PC-9 (cell line): Measurements from ENCODE around the gene TIMM29. TPM values are rescaled to one million over a fixed set of nuclear protein-coding genes. Genes with fewer than 3 reads are reported as not detected.

ENCODE experiments used
- BruUV-seq: library from RNA; stranded (reverse); fragments of 400-500 nt; replicated peaks from 2 replicates; lab custom pipeline; 2021; lab: Mats Ljungman, UMichigan
- CTCF ChIA-PET: fragments of 300-600 bp; sonication (Branson Sonifier 250); formaldehyde crosslinking; loops from one replicate; lab custom pipeline; 2022; ENCODE audit warnings: antibody characterized with exemption; lab: Charles Lee
- POLR2A ChIA-PET: fragments of 300-600 bp; sonication (Branson Sonifier 250); formaldehyde crosslinking; loops from one replicate; lab custom pipeline; 2022; ENCODE audit warnings: antibody characterized with exemption; ENCODE audit not compliant: unreplicated experiment; lab: Charles Lee
- DNase-seq, 2 experiments: peaks; one replicate each; pipeline versions ENCODE4 v3.0.0 to v3.0.0-alpha.2; 2015 to 2022; ENCODE audit warnings: mixed read lengths in 1 of 2
- H2AFZ ChIP-seq: fragments of 200-600 bp; sonication (generic); 2 replicates; pipeline ENCODE4 v1.8.1; 2017; ENCODE audit warnings: antibody characterized with exemption
- H3F3A ChIP-seq: fragments of 200-600 bp; sonication (generic); 2 replicates; pipeline ENCODE4 v1.8.1; 2017; ENCODE audit warnings: antibody characterized with exemption, mild to moderate bottlenecking, low read depth; ENCODE audit not compliant: insufficient read depth
- H3K27ac ChIP-seq: fragments of 200-600 bp; sonication (generic); 2 replicates; pipeline ENCODE4 v1.6.1; 2016; ENCODE audit warnings: mixed run types
- H3K27me3 ChIP-seq: fragments of 200-600 bp; sonication (generic); 2 replicates; pipeline ENCODE4 v1.6.1; 2016; ENCODE audit warnings: low read depth, mixed run types; ENCODE audit not compliant: insufficient read depth
- H3K36me3 ChIP-seq: fragments of 200-600 bp; sonication (generic); 2 replicates; pipeline ENCODE4 v1.6.1; 2016; ENCODE audit warnings: low read depth, mixed run types
- H3K4me1 ChIP-seq: fragments of 200-600 bp; sonication (generic); replicated peaks from 2 replicates; pipeline ENCODE4 v1.6.1; 2016; ENCODE audit warnings: mixed run types; ENCODE audit not compliant: insufficient read depth
- H3K4me2 ChIP-seq: fragments of 200-600 bp; sonication (generic); 2 replicates; pipeline ENCODE4 v1.6.1; 2017; ENCODE audit warnings: mixed run types
- H3K4me3 ChIP-seq: fragments of 200-600 bp; sonication (generic); 2 replicates; pipeline ENCODE4 v1.6.1; 2016; ENCODE audit warnings: mixed run types
- H3K79me2 ChIP-seq: fragments of 200-600 bp; sonication (generic); 2 replicates; pipeline ENCODE4 v1.6.1; 2017; ENCODE audit warnings: low read depth, mixed run types
- H3K9me2 ChIP-seq: fragments of 200-600 bp; sonication (generic); 2 replicates; pipeline ENCODE4 v1.8.1; 2017; ENCODE audit warnings: mild to moderate bottlenecking; ENCODE audit not compliant: insufficient read depth
- H3K9me3 ChIP-seq: fragments of 200-600 bp; sonication (generic); 2 replicates; pipeline ENCODE4 v1.8.1; 2016; ENCODE audit warnings: low read depth; ENCODE audit not compliant: insufficient read depth
- H4K20me1 ChIP-seq: fragments of 200-600 bp; sonication (generic); 2 replicates; pipeline ENCODE4 v1.8.1; 2017; ENCODE audit not compliant: insufficient read depth
- CTCF ChIP-seq: fragments of 200-600 bp; sonication (generic); conservative IDR thresholded peaks from 2 replicates; pipeline ENCODE4 v1.6.1; 2017; ENCODE audit warnings: mixed run types, antibody characterized with exemption, mild to moderate bottlenecking, moderate library complexity
- EZH2 ChIP-seq: fragments of 200-600 bp; sonication (generic); IDR thresholded peaks from 2 replicates; pipeline ENCODE4 v1.8.0; 2017; ENCODE audit warnings: antibody characterized with exemption, low read depth
- intact Hi-C: fragments of 100-400 bp; cut with micrococcal nuclease; formaldehyde crosslinking; loops from one replicate; pipeline ENCODE4 v1.10.0; 2022; ENCODE audit not compliant: unreplicated experiment
- total RNA-seq: library from RNA; stranded (reverse); gene quantifications from 2 replicates; pipeline ENCODE4 v1.2.3, GENCODE V29; 2021

The TIMM29 gene
- total RNA-seq, 1 experiment from 2014 or later, result 22.4 TPM

GRCh38 chr19:10888421-10888866, 40.2 kb upstream of the TIMM29 start:
- Histone ChIP-seq H3K9me2 (no peaks in the 10 kb centered on the region), H3K4me2 (no peak overlapping the region), H3K36me3 (no peaks in the 10 kb centered on the region), H4K20me1 (peaks cover 18% of the 10 kb centered on the region), H3K9me3 (no peaks in the 10 kb centered on the region), H3K27ac (no peak overlapping the region), H3F3A (peaks cover 21% of the 10 kb centered on the region), H2AFZ (no peak overlapping the region), H3K4me1 (0 out of 2 replicates have a peak, but pooled peaks cover 6% of the 10 kb centered on the region), H3K79me2 (peaks cover 61% of the 10 kb centered on the region), H3K4me3 (no peak overlapping the region), H3K27me3 (no peaks in the 10 kb centered on the region)
- BruUV-seq, result no TSS peak
- TF ChIP-seq CTCF (no peak), EZH2 (no peak)
- no peak for DNase-seq
- POLR2A ChIA-PET, result no interaction called here
- CTCF ChIA-PET, result interaction anchor here (0.6 to 0.8 kb wide), 2 partner anchors 23 to 69 kb away, joined by 3 read pairs; no protein-coding TSS in a partner anchor
- intact Hi-C loops, result no loop called here

- H3K4me3 ChIP-seq, result no peak overlapping the region
- BruUV-seq, result no TSS peak
- no peaks in the 10 kb centered on the region for H3K4me1 ChIP-seq
- no peak overlapping the region for H2AFZ ChIP-seq
- peaks cover 64% of the 10 kb centered on the region for H3K79me2 ChIP-seq
- H4K20me1 ChIP-seq, result peaks cover 21% of the 10 kb centered on the region
- intact Hi-C loops, result no loop called here
- ChIA-PET CTCF (interaction anchor here (0.6 kb wide), 1 partner anchor 35 kb away, joined by 4 read pairs; no protein-coding TSS in a partner anchor), POLR2A (no interaction called here)
- H3K36me3 ChIP-seq, result no peaks in the 10 kb centered on the region
- no peak for DNase-seq
- no peak for TF ChIP-seq CTCF
- no peak for TF ChIP-seq EZH2
- H3K27ac ChIP-seq, result no peak overlapping the region
- H3K9me3 ChIP-seq, result no peaks in the 10 kb centered on the region
- no peak overlapping the region for H3K4me2 ChIP-seq
- H3K9me2 ChIP-seq, result no peaks in the 10 kb centered on the region
- H3F3A ChIP-seq, result peaks cover 12% of the 10 kb centered on the region
- no peaks in the 10 kb centered on the region for H3K27me3 ChIP-seq
These were observed 38.7 kb upstream of the TIMM29 start for GRCh38 chr19:10889880-10890279.

- no peak overlapping the region for H3K4me2 ChIP-seq
- no peaks in the 10 kb centered on the region for H3K9me3 ChIP-seq
- CTCF ChIA-PET, result no interaction called here
- H3K36me3 ChIP-seq, result no peaks in the 10 kb centered on the region
- H3K27me3 ChIP-seq, result no peaks in the 10 kb centered on the region
- peaks cover 64% of the 10 kb centered on the region for H3K79me2 ChIP-seq
- no peak overlapping the region for H3K4me3 ChIP-seq
- H3K27ac ChIP-seq, result no peak overlapping the region
- TF ChIP-seq EZH2 (no peak), CTCF (no peak)
- no peak for DNase-seq
- BruUV-seq, result no TSS peak
- intact Hi-C loops, result no loop called here
- no peaks in the 10 kb centered on the region for H3K9me2 ChIP-seq
- no peak overlapping the region for H2AFZ ChIP-seq
- 0 out of 2 replicates have a peak, but pooled peaks cover 1% of the 10 kb centered on the region for H3K4me1 ChIP-seq
- peaks cover 4% of the 10 kb centered on the region; the same call in 1 of the 2 replicates for H3F3A ChIP-seq
- peaks cover 26% of the 10 kb centered on the region for H4K20me1 ChIP-seq
- POLR2A ChIA-PET, result no interaction called here
These were observed 37.1 kb upstream of the TIMM29 start for GRCh38 chr19:10891405-10892086.
